HG02763 (cell line): ENCODE measurements around the gene NTM.
A peak's percentile ranks its signal among the peaks of the same experiment; 100 is the strongest.

Source experiments
- ATAC-seq: cut with Tn5 transposase; IDR thresholded peaks from one replicate; pipeline ENCODE4 v1.9.1; 2021; ENCODE audit warnings: mild to moderate bottlenecking, moderate library complexity; ENCODE audit not compliant: unreplicated experiment

NTM gene

DNA sequence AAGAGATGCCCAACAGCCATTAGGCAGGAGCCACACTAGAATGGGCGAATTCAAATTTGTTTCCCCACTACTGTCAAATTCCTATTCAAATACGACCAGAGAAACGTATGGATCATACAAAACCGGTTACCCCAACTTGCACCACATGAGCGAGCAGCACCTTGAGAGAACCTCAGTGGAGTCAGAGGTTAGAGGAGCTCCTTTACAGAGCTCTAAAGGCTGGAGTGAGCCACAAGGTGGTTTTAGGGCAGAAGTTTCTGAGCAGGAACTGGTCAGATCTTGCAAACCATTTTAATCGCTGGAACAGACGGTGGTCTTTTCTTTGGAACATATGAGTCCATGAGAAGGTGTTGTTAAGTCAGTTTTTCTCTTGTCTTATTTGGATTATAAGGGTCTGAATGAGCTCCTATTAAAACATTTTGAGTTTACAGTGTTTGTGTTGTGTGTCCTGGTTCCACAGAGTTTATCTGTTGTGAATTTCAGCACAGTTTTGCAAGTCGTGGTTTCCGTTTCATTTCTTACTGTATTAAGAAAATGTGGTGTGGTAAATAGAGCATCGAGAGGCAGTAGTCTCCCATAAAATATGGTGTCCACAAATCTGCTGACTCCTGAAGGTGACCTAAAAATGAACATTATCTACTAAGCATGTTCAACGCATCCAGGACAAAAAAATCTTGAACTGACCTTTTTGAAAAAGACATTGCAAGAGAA, 471.7 kb downstream of the NTM start:
- no peak for ATAC-seq

DNA sequence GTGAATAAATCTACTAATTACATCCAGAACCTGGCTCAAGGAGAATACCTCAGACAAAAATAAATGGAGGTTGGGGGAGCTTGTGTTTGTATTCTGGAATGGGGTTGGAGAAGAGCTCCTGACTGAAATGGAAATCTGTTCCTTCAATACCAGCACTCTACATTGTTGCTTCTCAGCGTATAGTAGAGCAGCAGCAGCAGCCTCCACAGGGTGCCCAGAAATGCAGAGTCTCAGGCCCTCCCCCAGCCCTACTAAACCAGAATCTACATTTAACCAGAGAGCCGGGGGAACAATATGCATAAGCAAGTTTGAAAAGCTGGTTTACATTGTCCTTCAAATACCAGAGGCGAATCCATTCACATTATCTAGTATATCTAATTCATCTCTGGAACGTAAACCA, 474.8 kb downstream of the NTM start:
- no peak for ATAC-seq

DNA sequence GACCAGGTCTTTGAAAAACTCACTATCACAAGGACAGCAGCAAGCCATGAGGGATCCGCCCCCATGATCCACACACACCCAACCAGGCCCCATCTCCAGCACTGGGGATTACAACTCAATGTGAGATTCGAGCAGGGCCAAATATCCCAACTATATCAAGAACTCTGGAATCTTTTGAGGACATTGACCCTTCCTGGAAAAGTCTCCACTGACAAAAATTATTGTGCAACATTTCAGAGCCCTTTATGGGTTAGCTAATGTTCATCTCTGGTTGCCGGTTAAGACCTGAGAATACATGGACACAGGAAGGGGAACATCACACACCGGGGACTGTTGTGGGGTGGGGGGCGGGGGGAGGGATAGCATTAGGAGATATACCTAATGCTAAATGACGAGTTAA, 479.1 kb downstream of the NTM start:
- no peak for ATAC-seq

DNA sequence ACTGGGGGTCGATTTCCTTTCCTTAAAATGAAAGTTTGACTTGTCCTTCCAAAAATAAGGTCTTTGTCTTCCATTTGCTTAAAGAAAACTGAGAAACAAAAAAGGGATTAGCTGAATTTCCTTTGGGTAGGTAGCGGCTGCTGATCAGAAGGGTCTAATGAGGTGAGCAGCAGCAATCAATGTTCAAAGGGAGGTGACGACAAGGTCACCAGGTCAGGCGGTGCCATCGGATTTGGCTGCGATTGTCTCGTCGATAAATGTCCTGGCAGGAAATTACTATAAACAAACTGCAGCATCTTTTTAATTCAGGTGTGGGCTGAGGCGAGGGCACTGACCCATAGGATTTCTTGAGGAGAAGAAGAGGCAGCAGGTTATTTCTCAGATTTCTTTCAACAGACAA, 480.1 kb downstream of the NTM start:
- ATAC-seq, result no peak

DNA sequence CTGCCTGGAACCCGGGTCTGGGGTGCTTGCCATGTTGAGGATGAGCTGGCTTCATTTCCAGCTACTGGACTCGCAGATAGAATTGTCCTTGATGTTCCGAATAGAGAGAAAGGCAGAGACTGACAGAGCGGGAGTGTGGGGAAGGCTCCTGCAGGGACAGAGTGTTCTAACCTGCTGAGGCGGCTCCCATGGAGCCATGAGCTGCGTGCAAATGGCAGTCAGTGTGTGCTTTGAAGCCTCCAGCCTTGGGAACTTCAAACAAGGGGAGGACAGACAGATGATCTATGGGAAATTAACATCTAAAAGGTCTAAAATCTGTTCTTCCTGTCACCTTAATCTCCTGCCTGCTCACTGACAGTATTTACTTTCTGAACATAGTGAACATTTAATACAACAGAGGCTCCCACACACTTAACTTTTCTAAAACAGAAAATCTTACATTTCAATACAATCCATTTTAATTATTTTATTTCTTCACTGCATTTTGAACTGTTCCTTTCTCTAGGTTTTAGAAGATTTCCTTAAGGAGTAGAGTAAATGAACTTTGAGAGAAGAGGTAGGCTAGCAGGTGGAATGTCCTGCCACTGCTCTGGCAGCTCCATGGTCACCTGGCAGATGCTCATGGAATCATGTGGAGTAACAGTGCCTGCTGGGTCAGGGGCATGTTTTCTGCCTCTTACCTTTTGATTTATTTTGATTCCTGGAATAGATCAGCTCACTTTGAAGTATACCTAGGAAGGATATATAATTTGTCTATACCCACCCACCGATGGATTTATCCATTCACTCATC, 481.7 kb downstream of the NTM start:
- no peak for ATAC-seq

DNA sequence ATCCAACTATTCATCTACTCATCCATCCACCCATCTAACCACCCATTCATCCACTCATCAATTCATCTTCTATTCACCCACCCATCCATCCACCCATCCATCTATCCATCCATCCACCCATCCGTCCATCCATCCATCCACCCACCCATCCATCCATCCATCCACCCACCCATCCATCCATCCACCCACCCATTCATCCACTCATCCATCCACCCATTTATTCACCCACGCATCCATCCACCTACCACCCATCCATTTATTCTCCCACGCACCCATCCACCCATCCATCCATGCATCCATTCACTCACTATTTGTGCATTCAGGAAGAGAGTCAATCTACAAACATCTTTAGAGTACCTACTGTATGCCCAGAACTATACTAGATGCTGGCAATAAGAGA, 482.3 kb downstream of the NTM start:
- no peak for ATAC-seq

DNA sequence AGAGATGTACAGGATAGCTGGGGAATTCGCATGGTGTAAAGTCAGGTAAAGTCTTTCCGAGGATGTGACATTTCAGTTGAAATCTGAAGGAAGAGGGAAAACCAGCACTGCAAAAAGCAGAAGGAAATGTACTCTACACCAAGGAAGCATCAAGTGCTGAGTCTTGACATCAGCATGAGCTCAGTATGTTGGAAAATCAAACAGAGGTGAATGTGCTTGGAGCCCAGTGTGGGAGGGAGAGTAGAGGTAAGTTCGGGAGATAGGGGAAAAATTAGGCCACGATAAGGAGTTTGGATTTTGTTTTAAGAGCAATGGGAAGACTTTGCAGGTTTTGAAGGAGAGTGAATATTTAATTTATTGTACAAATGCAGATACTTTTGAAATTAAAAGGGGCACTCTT, 484.0 kb downstream of the NTM start:
- no peak for ATAC-seq

DNA sequence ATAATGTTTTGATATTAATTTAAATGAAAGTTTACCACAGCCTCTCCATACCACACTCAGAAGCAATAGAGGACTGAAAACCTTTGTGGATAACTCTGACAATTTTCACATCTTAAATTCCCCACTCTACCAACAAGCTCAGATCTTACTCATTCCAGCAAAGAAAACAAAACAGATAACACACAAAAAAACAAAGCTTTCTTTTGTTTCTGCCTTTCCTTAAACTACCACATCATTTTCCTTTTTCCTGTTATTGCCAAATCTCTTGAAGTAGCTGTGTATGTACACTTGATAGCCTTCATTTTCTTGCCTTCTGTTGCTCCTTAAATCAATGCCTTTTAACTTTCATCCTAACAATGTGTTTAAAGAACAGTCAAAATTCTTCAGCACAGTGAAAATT, 484.9 kb downstream of the NTM start:
- no peak for ATAC-seq

DNA sequence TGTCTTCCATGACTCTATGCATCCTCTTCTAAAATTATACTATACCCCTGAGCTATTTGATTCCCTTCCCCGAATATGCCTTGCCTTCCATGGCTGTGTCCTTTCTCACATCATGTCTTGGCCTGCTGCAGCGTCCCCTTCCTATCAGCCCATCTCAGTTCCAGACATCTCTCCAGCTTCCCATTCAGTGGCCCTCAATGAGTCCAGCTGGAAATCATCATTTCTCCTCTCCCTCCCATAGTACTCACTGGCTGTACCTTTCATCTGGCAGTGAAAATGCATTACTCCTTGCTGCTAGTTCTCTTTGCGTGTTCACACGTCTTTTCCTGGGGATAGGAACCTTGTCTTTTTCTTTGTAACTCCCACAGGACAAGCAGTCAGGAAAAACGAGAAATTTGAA, 486.8 kb downstream of the NTM start:
- no peak for ATAC-seq

DNA sequence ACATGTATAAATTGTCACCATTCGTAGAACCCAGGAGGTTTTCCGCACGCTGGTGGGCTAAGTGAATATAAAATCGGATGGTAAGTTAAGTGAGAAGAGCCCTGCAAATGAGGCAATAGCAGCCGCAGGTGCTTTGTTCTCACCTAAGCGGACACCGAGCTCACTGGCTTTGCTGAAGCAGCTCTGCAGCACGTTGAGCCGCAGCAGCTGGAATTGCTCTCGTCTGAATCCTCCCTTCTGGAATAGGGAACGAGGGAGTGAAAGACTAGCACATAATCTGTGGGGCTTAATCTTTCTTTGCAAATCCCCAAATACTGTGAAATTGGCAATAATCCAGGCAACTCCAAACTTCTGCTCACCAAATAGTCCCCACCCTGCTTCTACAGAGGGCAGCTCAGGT, 488.1 kb downstream of the NTM start:
- ATAC-seq, result no peak

DNA sequence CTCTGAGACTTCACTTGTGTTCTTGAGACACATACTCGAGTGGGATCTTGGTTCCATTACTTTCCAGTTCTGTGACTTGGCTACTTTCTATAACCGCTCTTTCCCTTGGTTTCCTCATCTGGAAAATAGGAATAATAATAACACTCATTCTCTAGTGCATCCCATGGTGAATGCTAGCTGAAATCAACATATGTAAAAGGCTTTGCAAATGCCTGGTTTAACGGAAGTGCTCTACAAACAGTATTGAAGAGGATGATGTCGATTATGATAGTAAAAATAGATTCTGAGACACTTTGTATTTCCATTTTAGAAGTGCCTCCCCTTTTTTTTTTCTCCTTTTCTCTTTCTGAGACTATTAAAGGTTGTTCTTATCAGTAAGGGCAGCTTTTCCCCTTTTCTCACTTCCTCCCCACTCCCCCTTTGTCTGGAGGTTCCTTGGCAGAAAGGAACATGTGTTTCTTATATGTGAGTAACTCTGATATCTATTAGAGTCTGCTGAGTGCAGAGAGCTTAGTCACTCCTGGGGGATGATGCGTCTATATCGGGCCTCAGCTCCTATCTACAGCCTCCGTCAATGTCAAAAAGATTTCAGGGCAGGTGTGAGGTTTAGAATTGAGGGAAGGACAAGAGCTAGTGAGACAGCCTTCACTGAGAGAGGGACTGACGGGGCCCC, 489.3 kb downstream of the NTM start:
- ATAC-seq, result no peak

DNA sequence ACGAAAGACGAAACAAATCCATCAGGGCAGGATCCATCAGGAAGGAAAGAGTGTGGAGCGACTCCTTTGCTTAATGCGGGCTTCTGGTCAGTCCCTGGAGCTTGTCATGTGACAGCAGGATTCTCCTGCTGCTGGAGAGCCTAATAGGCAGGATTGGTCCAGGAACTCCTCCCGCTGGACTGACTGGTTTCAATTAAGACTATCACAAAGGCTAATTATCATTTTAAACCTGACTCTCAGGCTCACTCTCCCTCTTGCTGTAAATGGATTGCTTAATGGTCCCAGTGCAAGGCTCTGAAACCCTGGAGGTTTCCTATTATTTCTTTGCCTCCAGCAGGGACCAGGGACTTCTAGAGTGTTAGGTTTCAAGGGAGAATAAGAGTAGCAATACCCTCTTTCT, 493.8 kb downstream of the NTM start:
- no peak for ATAC-seq

DNA sequence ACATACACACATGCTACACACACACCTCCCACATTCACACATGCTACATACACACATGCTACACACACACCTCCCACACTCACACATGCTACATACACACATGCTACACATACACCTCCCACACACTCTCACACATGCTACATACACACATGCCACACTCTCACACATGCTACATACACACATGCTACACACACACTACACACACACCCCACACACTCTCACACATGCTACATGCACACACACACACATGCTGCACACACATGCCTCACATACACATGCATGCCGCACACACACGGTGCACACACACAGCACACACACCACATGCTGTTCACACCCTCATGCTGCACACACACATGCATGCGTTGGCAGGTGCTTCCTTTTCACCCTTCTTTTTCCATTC, 495.4 kb downstream of the NTM start:
- no peak for ATAC-seq

DNA sequence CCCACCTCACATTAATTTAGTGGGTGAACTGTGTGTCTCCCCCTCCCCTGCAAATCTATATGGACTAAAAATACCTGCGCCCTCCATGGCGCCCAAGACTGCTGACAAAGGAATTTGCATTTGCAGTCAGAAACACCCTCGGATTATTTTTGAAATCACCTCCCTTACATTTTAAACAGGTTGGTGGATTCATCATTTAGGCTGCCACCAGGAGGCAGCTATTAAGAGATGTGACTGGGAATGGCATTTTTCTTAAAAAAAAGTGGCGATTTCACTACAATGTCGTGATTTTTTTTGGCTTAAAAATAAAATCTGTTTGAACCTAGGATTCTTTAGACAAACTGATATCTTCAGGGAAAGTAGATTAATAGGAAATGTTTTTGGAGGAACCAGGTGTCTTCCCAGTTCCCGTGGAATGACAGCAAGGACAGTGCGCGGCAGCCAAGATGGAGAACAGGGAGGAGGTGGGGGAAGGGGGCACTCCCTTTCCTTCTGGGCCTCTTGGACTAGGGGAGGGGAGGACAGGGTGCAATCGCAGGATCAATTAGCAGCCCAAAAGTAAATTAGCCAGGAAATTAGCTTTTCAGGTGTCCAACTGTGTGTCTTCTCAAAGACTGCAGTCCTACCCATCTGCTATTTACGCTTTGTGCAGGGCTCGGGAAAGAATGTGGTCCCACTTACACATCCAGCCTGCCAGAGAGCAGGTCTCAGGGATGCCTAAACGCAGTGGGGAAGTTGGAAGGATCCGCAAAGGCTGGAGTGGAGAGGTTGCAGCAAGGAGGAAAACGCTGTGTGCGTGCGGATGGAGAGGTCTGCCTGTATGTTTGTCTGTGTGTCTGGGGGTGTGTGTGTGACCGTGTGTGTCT, 496.4 kb downstream of the NTM start:
- ATAC-seq, result no peak

DNA sequence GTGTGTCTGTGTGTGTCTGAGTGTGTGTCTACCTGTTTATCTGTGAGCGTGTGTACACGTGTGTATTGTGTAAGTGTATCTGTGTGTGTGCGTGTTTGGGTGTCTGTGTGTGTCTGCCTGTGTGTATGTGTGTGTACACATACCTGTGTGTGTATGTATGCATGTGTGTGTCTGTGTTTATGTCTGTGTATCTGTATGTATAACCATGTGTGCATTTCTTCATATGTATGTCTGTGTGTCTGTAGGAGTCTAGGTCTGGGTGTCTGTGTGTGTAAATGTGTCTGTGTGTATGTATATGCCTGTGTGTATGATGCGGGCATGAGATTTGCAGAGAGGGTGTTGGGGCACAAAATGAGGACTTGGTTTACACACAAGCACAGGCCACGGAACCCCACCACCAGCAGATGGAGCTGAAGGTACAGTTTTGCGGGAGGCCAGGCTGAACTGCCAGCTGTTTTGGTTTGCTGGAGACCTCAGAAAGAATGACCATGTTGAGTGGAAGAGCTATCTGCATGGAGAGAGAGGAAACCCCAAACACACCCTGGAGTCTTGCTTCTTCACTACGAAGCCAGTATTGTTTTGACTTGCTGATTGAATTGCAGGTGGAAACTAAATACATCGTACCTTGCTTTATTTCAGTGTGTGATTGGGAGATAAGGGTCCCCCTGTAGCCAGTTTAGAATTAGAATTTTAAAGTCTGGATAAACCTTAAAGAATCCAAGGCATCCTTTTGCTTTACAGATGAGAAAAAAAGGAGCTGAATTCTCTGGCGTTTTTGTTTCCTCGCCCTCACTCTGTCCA, 497.2 kb downstream of the NTM start:
- ATAC-seq, result peak; percentile 57

DNA sequence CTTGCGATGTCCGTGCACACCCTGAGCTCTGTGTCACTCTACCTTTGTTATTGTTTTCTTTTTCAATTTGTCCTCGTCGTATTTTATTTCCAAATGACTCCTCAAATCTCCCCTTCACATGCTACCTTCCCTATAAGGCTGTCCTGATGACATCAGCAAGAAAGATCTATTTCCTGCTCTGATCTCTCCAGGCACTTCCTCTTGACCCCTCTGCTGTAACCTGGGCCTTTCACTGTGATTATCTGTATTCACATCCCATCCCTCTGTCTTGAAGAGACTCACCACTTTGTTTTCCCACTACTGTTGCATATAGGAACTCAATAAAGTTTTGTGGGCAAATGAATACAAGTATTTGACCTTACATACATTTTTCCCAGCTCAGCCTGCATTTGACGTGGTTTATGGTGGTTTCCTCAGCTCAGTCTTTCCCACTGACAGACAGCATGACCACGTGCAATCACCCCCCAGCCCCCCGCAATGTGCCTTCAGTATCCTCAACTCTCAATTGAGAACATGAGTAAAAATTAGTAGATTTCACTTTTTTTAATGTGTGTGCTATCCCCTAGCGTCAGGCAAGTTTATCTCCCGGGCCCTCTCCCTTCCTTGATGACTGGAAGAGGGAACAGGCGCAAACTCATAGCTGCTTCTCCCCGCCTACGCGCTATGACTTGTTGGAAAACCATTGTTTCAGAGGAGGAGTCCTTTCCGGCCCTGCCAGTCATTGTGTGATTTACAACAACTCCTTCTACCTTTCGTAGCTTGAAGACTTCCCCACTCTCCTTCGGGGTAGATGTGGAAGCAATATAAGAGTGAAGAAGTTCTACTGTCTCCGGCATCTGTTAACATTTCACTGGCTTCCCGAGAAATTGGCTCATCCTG, 498.5 kb downstream of the NTM start:
- no peak for ATAC-seq

DNA sequence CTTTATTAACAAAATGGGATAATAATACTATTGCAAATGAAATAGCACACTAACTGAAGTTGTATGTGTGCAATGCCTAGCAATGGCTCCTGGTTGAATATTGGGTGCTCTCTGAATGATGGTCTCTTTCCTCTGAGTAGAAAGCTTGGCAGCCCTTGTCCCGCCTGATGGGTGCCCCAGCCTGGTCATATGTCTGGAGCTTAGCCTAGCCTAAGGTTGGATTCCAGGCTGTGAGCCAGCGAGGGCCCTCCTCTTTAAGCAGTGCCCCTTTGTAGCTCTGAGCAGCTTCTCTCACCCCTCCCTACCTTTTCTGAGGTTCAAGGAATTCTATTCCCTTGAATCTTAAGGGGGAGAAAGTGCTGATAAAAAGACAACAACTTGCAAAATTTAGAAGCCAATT, 499.9 kb downstream of the NTM start:
- ATAC-seq, result no peak

DNA sequence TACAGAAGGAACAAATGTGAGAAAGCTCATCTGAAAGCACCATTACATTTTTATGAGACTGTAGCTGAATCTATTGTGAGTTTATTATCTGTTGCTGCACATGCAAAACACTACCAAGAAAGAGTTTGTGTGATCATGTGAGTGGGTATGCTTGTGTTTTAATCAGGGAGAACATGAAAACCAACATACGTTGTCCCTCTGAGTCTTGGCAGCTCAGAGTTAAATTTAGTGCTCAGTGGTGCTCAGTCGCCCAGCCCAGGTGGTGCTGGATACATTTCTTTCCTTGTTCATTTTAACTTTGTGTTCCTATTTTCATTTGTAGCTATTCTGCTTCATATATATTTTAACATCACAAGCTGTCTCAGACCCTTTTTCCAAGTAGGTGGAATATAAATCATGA, 500.6 kb downstream of the NTM start:
- ATAC-seq, result no peak

DNA sequence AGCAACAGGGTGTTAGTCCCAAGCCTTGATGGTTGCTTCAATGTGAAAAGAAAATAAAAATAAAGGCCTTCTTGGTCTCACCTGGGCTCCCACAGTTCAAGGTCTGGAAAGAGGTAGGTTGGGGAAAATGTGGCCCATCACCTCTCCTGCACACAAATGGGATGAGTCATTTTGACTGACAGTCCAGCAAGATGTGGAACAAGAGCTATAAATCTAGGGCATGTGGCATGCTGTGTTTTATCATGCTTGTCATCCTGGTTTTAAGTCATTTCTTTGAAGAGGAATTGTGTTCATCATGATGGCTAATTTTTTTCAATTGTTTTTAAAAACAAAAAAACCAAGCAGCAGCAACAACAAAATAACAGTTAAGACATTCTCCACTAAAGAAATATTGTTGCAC, 503.7 kb downstream of the NTM start:
- ATAC-seq, result no peak
